ENCODE measurements around the gene KCNMA1.
A peak's percentile ranks its signal among the peaks of the same experiment; 100 is the strongest.

KCNMA1 gene

GRCh38 chr10:77214799-77215198 lies 422.8 kb downstream of the KCNMA1 start:
- Histone ChIP-seq H3K9me3 (ENCODE audit: control insufficient read depth, low read length) (no peaks in the 10 kb centered on the region), H3K27ac (ENCODE audit: low read length, poor library complexity, severe bottlenecking) (no peak overlapping the region), H3K9ac (ENCODE audit: low read length) (no peak overlapping the region), H4K8ac (ENCODE audit: low read length) (no peak overlapping the region), H2BK5ac (ENCODE audit: low read depth, low read length, poor library complexity, severe bottlenecking) (no peak overlapping the region), H4K91ac (ENCODE audit: low read length) (no peak overlapping the region), H3K18ac (ENCODE audit: low read depth in 1 of 2, low read length in 2 of 2) (peak overlapping the region in 1 of 2 experiments; percentile 4), H3K4me2 (ENCODE audit: low read length, poor library complexity, severe bottlenecking) (no peak overlapping the region), H2BK120ac (ENCODE audit: low read depth, low read length) (no peak overlapping the region), H3K79me1 (replicated peaks; ENCODE audit: low read length, poor library complexity, severe bottlenecking) (peaks cover under 1% of the 10 kb centered on the region), H3K36me3 (ENCODE audit: control insufficient read depth in 1 of 2, insufficient read depth in 2 of 2, low read depth in 1 of 2, low read length in 2 of 2) (no peaks in the 10 kb centered on the region), H3K4me3 (ENCODE audit: insufficient read depth in 1 of 2, low read depth in 1 of 2, low read length in 2 of 2) (no peak overlapping the region), H2AFZ (ENCODE audit: low read depth, low read length) (no peak overlapping the region), H3K4me1 (ENCODE audit: control insufficient read depth, insufficient read depth, low read depth, low read length) (no peaks in the 10 kb centered on the region), H2BK15ac (ENCODE audit: low read depth, poor library complexity, severe bottlenecking) (no peak overlapping the region), H3K4ac (ENCODE audit: low read depth in 1 of 2, low read length in 2 of 2) (no peak overlapping the region), H2AK5ac (ENCODE audit: low read length, severe bottlenecking) (no peak overlapping the region), H3K14ac (ENCODE audit: low read length in 2 of 2) (peak overlapping the region in 1 of 2 experiments; percentile 37), H3K27me3 (ENCODE audit: control insufficient read depth in 1 of 2, insufficient read depth in 1 of 2, low read length in 2 of 2) (no peaks in the 10 kb centered on the region), H3K23ac (ENCODE audit: low read length in 2 of 2) (no peak overlapping the region), H2BK12ac (ENCODE audit: low read length in 2 of 2) (no peak overlapping the region)
- DNase-seq: no peak
- WGBS: 91% methylated on average over 1 of the region's 1 CpG

- no peaks in the 10 kb centered on the region for H3K4me1 ChIP-seq (ENCODE audit: control insufficient read depth, insufficient read depth, low read depth, low read length)
- no peak overlapping the region for H3K18ac ChIP-seq (ENCODE audit: low read depth in 1 of 2, low read length in 2 of 2)
- no peak overlapping the region for H2AFZ ChIP-seq (ENCODE audit: low read depth, low read length)
- 92% methylated on average over 5 of the region's 5 CpGs for WGBS
- H3K4me3 ChIP-seq (ENCODE audit: insufficient read depth in 1 of 2, low read depth in 1 of 2, low read length in 2 of 2): no peak overlapping the region
- H2BK12ac ChIP-seq (ENCODE audit: low read length in 2 of 2): no peak overlapping the region
- H2BK5ac ChIP-seq (ENCODE audit: low read depth, low read length, poor library complexity, severe bottlenecking): no peak overlapping the region
- H4K91ac ChIP-seq (ENCODE audit: low read length): no peak overlapping the region
- no peaks in the 10 kb centered on the region for H3K36me3 ChIP-seq (ENCODE audit: control insufficient read depth in 1 of 2, insufficient read depth in 2 of 2, low read depth in 1 of 2, low read length in 2 of 2)
- H3K9me3 ChIP-seq (ENCODE audit: control insufficient read depth, low read length): no peaks in the 10 kb centered on the region
- H3K23ac ChIP-seq (ENCODE audit: low read length in 2 of 2): no peak overlapping the region
- no peak overlapping the region for H4K8ac ChIP-seq (ENCODE audit: low read length)
- no peak overlapping the region for H3K14ac ChIP-seq (ENCODE audit: low read length in 2 of 2)
- no peak overlapping the region for H3K4me2 ChIP-seq (ENCODE audit: low read length, poor library complexity, severe bottlenecking)
- H2AK5ac ChIP-seq (ENCODE audit: low read length, severe bottlenecking): no peak overlapping the region
- peaks cover 3% of the 10 kb centered on the region for H3K79me1 ChIP-seq (replicated peaks; ENCODE audit: low read length, poor library complexity, severe bottlenecking)
- no peak overlapping the region for H3K9ac ChIP-seq (ENCODE audit: low read length)
- DNase-seq: no peak
- no peak overlapping the region for H3K27ac ChIP-seq (ENCODE audit: low read length, poor library complexity, severe bottlenecking)
- no peak overlapping the region for H3K4ac ChIP-seq (ENCODE audit: low read depth in 1 of 2, low read length in 2 of 2)
- H2BK15ac ChIP-seq (ENCODE audit: low read depth, poor library complexity, severe bottlenecking): no peak overlapping the region
- H2BK120ac ChIP-seq (ENCODE audit: low read depth, low read length): no peak overlapping the region
- H3K27me3 ChIP-seq (ENCODE audit: control insufficient read depth in 1 of 2, insufficient read depth in 1 of 2, low read length in 2 of 2): no peaks in the 10 kb centered on the region
These were observed 425.0 kb downstream of the KCNMA1 start for GRCh38 chr10:77212632-77213031.

GRCh38 chr10:77210645-77211044 lies 427.0 kb downstream of the KCNMA1 start:
- Histone ChIP-seq H3K4me3 (ENCODE audit: insufficient read depth in 1 of 2, low read depth in 1 of 2, low read length in 2 of 2) (no peak overlapping the region), H2BK5ac (ENCODE audit: low read depth, low read length, poor library complexity, severe bottlenecking) (no peak overlapping the region), H3K36me3 (ENCODE audit: control insufficient read depth in 1 of 2, insufficient read depth in 2 of 2, low read depth in 1 of 2, low read length in 2 of 2) (no peaks in the 10 kb centered on the region), H3K18ac (ENCODE audit: low read depth in 1 of 2, low read length in 2 of 2) (no peak overlapping the region), H3K9me3 (ENCODE audit: control insufficient read depth, low read length) (no peaks in the 10 kb centered on the region), H2BK120ac (ENCODE audit: low read depth, low read length) (no peak overlapping the region), H3K4me1 (ENCODE audit: control insufficient read depth, insufficient read depth, low read depth, low read length) (no peaks in the 10 kb centered on the region), H3K14ac (ENCODE audit: low read length in 2 of 2) (no peak overlapping the region), H3K4me2 (ENCODE audit: low read length, poor library complexity, severe bottlenecking) (no peak overlapping the region), H4K91ac (ENCODE audit: low read length) (no peak overlapping the region), H4K8ac (ENCODE audit: low read length) (no peak overlapping the region), H3K79me1 (replicated peaks; ENCODE audit: low read length, poor library complexity, severe bottlenecking) (peaks cover 3% of the 10 kb centered on the region), H2AK5ac (ENCODE audit: low read length, severe bottlenecking) (no peak overlapping the region), H3K27ac (ENCODE audit: low read length, poor library complexity, severe bottlenecking) (no peak overlapping the region), H3K9ac (ENCODE audit: low read length) (no peak overlapping the region), H2BK12ac (ENCODE audit: low read length in 2 of 2) (no peak overlapping the region), H3K4ac (ENCODE audit: low read depth in 1 of 2, low read length in 2 of 2) (no peak overlapping the region), H2BK15ac (ENCODE audit: low read depth, poor library complexity, severe bottlenecking) (no peak overlapping the region), H3K23ac (ENCODE audit: low read length in 2 of 2) (no peak overlapping the region), H3K27me3 (ENCODE audit: control insufficient read depth in 1 of 2, insufficient read depth in 1 of 2, low read length in 2 of 2) (no peaks in the 10 kb centered on the region), H2AFZ (ENCODE audit: low read depth, low read length) (no peak overlapping the region)
- DNase-seq: no peak

GRCh38 chr10:77208684-77209256 lies 428.8 kb downstream of the KCNMA1 start:
- no peak overlapping the region for H2AFZ ChIP-seq (ENCODE audit: low read depth, low read length)
- H3K4me3 ChIP-seq (ENCODE audit: insufficient read depth in 1 of 2, low read depth in 1 of 2, low read length in 2 of 2): no peak overlapping the region
- no peaks in the 10 kb centered on the region for H3K27me3 ChIP-seq (ENCODE audit: control insufficient read depth in 1 of 2, insufficient read depth in 1 of 2, low read length in 2 of 2)
- no peak overlapping the region for H2AK5ac ChIP-seq (ENCODE audit: low read length, severe bottlenecking)
- H3K4me1 ChIP-seq (ENCODE audit: control insufficient read depth, insufficient read depth, low read depth, low read length): no peaks in the 10 kb centered on the region
- no peak overlapping the region for H3K4me2 ChIP-seq (ENCODE audit: low read length, poor library complexity, severe bottlenecking)
- H3K79me1 ChIP-seq (replicated peaks; ENCODE audit: low read length, poor library complexity, severe bottlenecking): peaks cover 3% of the 10 kb centered on the region
- no peak overlapping the region for H3K23ac ChIP-seq (ENCODE audit: low read length in 2 of 2)
- no peak overlapping the region for H2BK15ac ChIP-seq (ENCODE audit: low read depth, poor library complexity, severe bottlenecking)
- no peak for DNase-seq
- H2BK5ac ChIP-seq (ENCODE audit: low read depth, low read length, poor library complexity, severe bottlenecking): no peak overlapping the region
- no peak overlapping the region for H3K9ac ChIP-seq (ENCODE audit: low read length)
- H3K14ac ChIP-seq (ENCODE audit: low read length in 2 of 2): no peak overlapping the region
- no peak overlapping the region for H3K4ac ChIP-seq (ENCODE audit: low read depth in 1 of 2, low read length in 2 of 2)
- H3K18ac ChIP-seq (ENCODE audit: low read depth in 1 of 2, low read length in 2 of 2): no peak overlapping the region
- WGBS: 95% methylated on average over 2 of the region's 2 CpGs
- H3K36me3 ChIP-seq (ENCODE audit: control insufficient read depth in 1 of 2, insufficient read depth in 2 of 2, low read depth in 1 of 2, low read length in 2 of 2): no peaks in the 10 kb centered on the region
- H4K8ac ChIP-seq (ENCODE audit: low read length): no peak overlapping the region
- H2BK120ac ChIP-seq (ENCODE audit: low read depth, low read length): no peak overlapping the region
- no peak overlapping the region for H4K91ac ChIP-seq (ENCODE audit: low read length)
- H2BK12ac ChIP-seq (ENCODE audit: low read length in 2 of 2): no peak overlapping the region
- no peaks in the 10 kb centered on the region for H3K9me3 ChIP-seq (ENCODE audit: control insufficient read depth, low read length)
- H3K27ac ChIP-seq (ENCODE audit: low read length, poor library complexity, severe bottlenecking): no peak overlapping the region

Measured in mesenchymal stem cell (in vitro differentiated cells and primary cell).